Hepatocyte (in vitro differentiated cells): ENCODE results near the gene TM7SF3. TPM values are rescaled to one million over a fixed set of nuclear protein-coding genes. Genes with fewer than 3 reads are reported as not detected.

Experiments used
- DNase-seq: peaks from one replicate; pipeline ENCODE4 v3.0.0-alpha.2; 2016; ENCODE audit warnings: low spot score
- H2AFZ ChIP-seq: fragments of 200-600 bp; sonication (generic); 2 replicates; pipeline ENCODE4 v1.6.0; 2016; ENCODE audit warnings: antibody characterized with exemption, mild to moderate bottlenecking
- H3K27ac ChIP-seq: fragments of 200-600 bp; sonication (generic); 2 replicates; pipeline ENCODE4 v1.5.1; 2016; ENCODE audit warnings: mild to moderate bottlenecking
- H3K27me3 ChIP-seq: fragments of 200-600 bp; sonication (generic); 2 replicates; pipeline ENCODE4 v1.6.1; 2016
- H3K36me3 ChIP-seq: fragments of 200-600 bp; sonication (generic); replicated peaks from 2 replicates; pipeline ENCODE4 v1.5.1; 2016; ENCODE audit warnings: low read depth; ENCODE audit not compliant: insufficient read depth
- H3K4me1 ChIP-seq: fragments of 200-600 bp; sonication (generic); 2 replicates; pipeline ENCODE4 v1.5.1; 2016; ENCODE audit warnings: mild to moderate bottlenecking, moderate library complexity; ENCODE audit not compliant: insufficient read depth
- H3K4me2 ChIP-seq: fragments of 200-600 bp; sonication (generic); 2 replicates; pipeline ENCODE4 v1.6.0; 2016
- H3K4me3 ChIP-seq: fragments of 200-600 bp; sonication (generic); 2 replicates; pipeline ENCODE4 v1.5.1; 2016; ENCODE audit warnings: mild to moderate bottlenecking
- H3K79me2 ChIP-seq: fragments of 200-600 bp; sonication (generic); 2 replicates; pipeline ENCODE4 v1.6.0; 2017; ENCODE audit warnings: mild to moderate bottlenecking
- H3K9me2 ChIP-seq: fragments of 200-600 bp; sonication (generic); replicated peaks from 2 replicates; pipeline ENCODE4 v1.6.0; 2017; ENCODE audit warnings: mild to moderate bottlenecking; ENCODE audit not compliant: insufficient read depth
- H3K9me3 ChIP-seq: fragments of 200-600 bp; sonication (generic); 2 replicates; pipeline ENCODE4 v1.5.1; 2016; ENCODE audit warnings: low read depth, mild to moderate bottlenecking
- H4K20me1 ChIP-seq: fragments of 200-600 bp; sonication (generic); 2 replicates; pipeline ENCODE4 v1.6.0; 2016; ENCODE audit warnings: mild to moderate bottlenecking; ENCODE audit not compliant: insufficient read depth, poor library complexity, severe bottlenecking
- EZH2 ChIP-seq: fragments of 200-600 bp; sonication (generic); IDR thresholded peaks from 2 replicates; pipeline ENCODE4 v1.6.1; 2016; ENCODE audit warnings: antibody characterized with exemption, mild to moderate bottlenecking, borderline replicate concordance
- EZH2phosphoT487 ChIP-seq: fragments of 200-600 bp; sonication (generic); IDR thresholded peaks from one replicate; pipeline ENCODE4 v1.6.1; 2018; ENCODE audit warnings: antibody characterized with exemption, mild to moderate bottlenecking, low read depth, moderate library complexity; ENCODE audit not compliant: unreplicated experiment, severe bottlenecking
- WGBS: methylation state at CpG from one replicate; pipeline ENCODE4 v1.1.6; 2016; ENCODE audit warnings: low lambda C conversion rate; ENCODE audit errors: missing lambda C conversion rate; 5-methylcytosine and 5-hydroxymethylcytosine counted together
- polyA plus RNA-seq: library from polyadenylated mRNA; unstranded; fragments of >200 nt; fragmentation: Nextera tagmentation; extraction: Ambion mirVana; gene quantifications from 2 replicates; pipeline ENCODE4 v1.2.1, GENCODE V29; 2016
- total RNA-seq: library from RNA; depleted of rRNA; stranded (reverse); fragments of >200 nt; gene quantifications from 2 replicates; pipeline ENCODE4 v1.2.3, GENCODE V29; 2014
- TF ChIP-seq, protein P1 (sequence below): fragments of 200-600 bp; sonication (generic); IDR thresholded peaks from 2 replicates; pipeline ENCODE4 v1.5.1; 2016; ENCODE audit warnings: antibody characterized with exemption, mild to moderate bottlenecking; ENCODE audit not compliant: poor library complexity

Gene TM7SF3
- total and polyA plus RNA-seq, 2 experiments from 2014 or later, result 41.2 to 52.1 TPM

DNA sequence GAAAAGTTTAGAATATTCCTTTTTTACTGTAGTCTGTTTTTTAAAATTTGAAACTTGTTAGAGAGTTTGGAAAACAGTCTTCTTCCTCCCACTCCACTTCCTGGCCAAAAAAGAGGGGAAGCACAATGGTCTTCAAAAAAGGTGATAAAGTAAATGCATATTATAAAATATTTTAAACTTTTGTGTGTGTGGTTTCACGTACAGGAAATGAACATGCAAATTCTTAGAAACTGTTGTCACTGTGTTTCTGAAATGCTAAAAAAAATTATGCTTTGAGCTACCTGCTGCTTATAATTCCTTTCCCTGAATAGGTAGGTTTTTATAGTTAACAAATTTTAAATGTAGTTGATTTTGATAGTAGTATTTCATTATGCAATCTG lies 73.0 kb downstream of the TM7SF3 start:
- peaks cover 15% of the 10 kb centered on the region for H3K4me1 ChIP-seq
- H3K4me3 ChIP-seq, result no peak overlapping the region
- H2AFZ ChIP-seq, result no peak overlapping the region
- 87% methylated on average over 1 of the region's 1 CpG for WGBS
- peaks cover 84% of the 10 kb centered on the region for H3K79me2 ChIP-seq
- peak overlapping the region; percentile 89 for H3K4me2 ChIP-seq
- H3K9me3 ChIP-seq, result no peaks in the 10 kb centered on the region
- TF ChIP-seq EZH2phosphoT487, result no peak
- no peak for TF ChIP-seq EZH2
- TF ChIP-seq, protein P1, sequence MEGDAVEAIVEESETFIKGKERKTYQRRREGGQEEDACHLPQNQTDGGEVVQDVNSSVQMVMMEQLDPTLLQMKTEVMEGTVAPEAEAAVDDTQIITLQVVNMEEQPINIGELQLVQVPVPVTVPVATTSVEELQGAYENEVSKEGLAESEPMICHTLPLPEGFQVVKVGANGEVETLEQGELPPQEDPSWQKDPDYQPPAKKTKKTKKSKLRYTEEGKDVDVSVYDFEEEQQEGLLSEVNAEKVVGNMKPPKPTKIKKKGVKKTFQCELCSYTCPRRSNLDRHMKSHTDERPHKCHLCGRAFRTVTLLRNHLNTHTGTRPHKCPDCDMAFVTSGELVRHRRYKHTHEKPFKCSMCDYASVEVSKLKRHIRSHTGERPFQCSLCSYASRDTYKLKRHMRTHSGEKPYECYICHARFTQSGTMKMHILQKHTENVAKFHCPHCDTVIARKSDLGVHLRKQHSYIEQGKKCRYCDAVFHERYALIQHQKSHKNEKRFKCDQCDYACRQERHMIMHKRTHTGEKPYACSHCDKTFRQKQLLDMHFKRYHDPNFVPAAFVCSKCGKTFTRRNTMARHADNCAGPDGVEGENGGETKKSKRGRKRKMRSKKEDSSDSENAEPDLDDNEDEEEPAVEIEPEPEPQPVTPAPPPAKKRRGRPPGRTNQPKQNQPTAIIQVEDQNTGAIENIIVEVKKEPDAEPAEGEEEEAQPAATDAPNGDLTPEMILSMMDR, result no peak
- H4K20me1 ChIP-seq, result peaks cover 16% of the 10 kb centered on the region
- no peaks in the 10 kb centered on the region for H3K36me3 ChIP-seq
- H3K27ac ChIP-seq, result no peak overlapping the region
- no peak for DNase-seq
- no peaks in the 10 kb centered on the region for H3K9me2 ChIP-seq
- H3K27me3 ChIP-seq, result no peaks in the 10 kb centered on the region

DNA sequence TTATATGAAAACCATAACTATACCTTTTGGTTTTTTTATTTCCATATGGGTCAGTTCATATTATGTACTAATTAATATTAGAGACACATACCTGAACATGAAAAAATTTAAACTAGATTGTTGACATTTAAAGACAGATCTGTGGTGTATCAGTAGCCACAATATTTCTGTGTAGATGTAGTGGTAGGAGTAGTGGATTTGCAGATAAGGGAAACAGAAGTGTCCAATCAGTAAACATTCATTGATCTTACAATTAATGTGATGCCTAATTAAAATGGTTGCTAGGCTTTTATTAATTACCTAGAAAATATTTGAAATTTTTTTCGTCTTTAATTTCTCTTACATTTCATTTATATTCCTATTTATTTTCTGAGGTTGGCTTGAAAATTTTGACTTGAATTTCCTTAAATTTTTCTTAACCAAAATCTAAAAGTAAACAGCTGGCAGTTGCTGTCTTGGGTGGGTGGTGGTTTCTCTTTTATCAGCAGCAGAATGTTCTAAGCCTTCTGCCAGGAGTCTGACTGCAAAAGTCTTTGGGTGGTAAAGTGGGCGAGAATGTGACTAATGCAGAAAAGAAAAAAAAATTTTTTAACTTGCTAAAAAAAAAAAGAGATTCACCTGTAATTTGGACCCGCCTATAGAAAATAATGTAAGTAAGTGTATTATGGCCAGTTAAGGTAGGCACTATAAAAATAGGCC lies 73.5 kb downstream of the TM7SF3 start:
- 97% methylated on average over 3 of the region's 3 CpGs for WGBS
- Histone ChIP-seq H3K27ac (no peak overlapping the region), H3K9me2 (no peaks in the 10 kb centered on the region), H4K20me1 (peaks cover 16% of the 10 kb centered on the region), H3K9me3 (no peaks in the 10 kb centered on the region), H2AFZ (no peak overlapping the region), H3K36me3 (no peaks in the 10 kb centered on the region), H3K4me3 (no peak overlapping the region), H3K4me1 (peaks cover 20% of the 10 kb centered on the region), H3K79me2 (peaks cover 84% of the 10 kb centered on the region), H3K4me2 (peak overlapping the region; percentile 89), H3K27me3 (no peaks in the 10 kb centered on the region)
- DNase-seq, result no peak
- TF ChIP-seq EZH2 (no peak), EZH2phosphoT487 (no peak)
- TF ChIP-seq, protein P1, result no peak

DNA sequence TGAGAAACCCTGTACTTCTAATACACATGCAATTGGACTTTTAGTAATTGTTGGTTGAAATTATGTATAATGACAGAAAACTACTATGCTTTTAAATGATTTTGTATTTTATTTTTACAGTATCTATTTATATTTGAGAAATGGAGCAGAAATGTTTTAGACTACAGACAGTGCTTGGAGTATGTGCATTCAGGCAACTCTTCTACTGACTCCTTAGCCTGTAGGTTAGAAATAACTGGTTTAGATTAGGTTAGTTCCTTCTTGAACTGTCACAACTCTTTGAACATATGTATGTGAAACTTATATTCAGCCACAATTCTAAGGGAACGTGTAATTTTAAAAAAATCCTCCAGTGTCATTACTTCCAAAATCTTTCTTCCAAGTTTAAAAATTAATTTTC lies 74.2 kb downstream of the TM7SF3 start:
- peaks cover 16% of the 10 kb centered on the region for H4K20me1 ChIP-seq
- H3K36me3 ChIP-seq, result no peaks in the 10 kb centered on the region
- H2AFZ ChIP-seq, result no peak overlapping the region
- no peak overlapping the region for H3K27ac ChIP-seq
- DNase-seq, result no peak
- 77% methylated on average over 1 of the region's 1 CpG for WGBS
- H3K4me3 ChIP-seq, result peak overlapping the region; percentile 56
- H3K9me3 ChIP-seq, result no peaks in the 10 kb centered on the region
- H3K4me2 ChIP-seq, result peak overlapping the region; percentile 89
- H3K4me1 ChIP-seq, result peaks cover 20% of the 10 kb centered on the region
- no peaks in the 10 kb centered on the region for H3K9me2 ChIP-seq
- no peak for TF ChIP-seq EZH2phosphoT487
- TF ChIP-seq EZH2, result no peak
- TF ChIP-seq, protein P1, result no peak
- peaks cover 84% of the 10 kb centered on the region for H3K79me2 ChIP-seq
- H3K27me3 ChIP-seq, result no peaks in the 10 kb centered on the region
